HepG2 (cell line): ENCODE results near the gene SH2D3C. TPM values are rescaled to one million over a fixed set of nuclear protein-coding genes. Genes with fewer than 3 reads are reported as not detected.

ENCODE experiments used
- AGO2 ChIP-seq: fragments of 200-400 bp; formaldehyde crosslinking; optimal IDR thresholded peaks from 2 replicates; pipeline ENCODE3; 2017; ENCODE audit warnings: mild to moderate bottlenecking, low read depth, low read length, moderate library complexity
- AHR ChIP-seq: IDR thresholded peaks from 2 replicates; pipeline ENCODE4 v1.6.1; 2018; ENCODE audit warnings: missing genetic modification reagents, missing compliant biosample characterization
- ATF3 ChIP-seq: sonication (generic); formaldehyde crosslinking; IDR thresholded peaks from 2 replicates; pipeline ENCODE4 v1.4.0; 2020; ENCODE audit warnings: missing genetic modification reagents
- CERS6 ChIP-seq: sonication (generic); formaldehyde crosslinking; IDR thresholded peaks from 2 replicates; pipeline ENCODE4 v1.5.0; 2020; ENCODE audit warnings: missing genetic modification reagents
- DPF2 ChIP-seq: sonication (generic); formaldehyde crosslinking; IDR thresholded peaks from 2 replicates; pipeline ENCODE4 v1.4.0; 2020; ENCODE audit warnings: mild to moderate bottlenecking, low read depth, missing genetic modification reagents, borderline replicate concordance
- DRAP1 ChIP-seq: IDR thresholded peaks from 2 replicates; pipeline ENCODE4 v1.6.1; 2016; ENCODE audit warnings: missing genetic modification reagents, missing compliant biosample characterization
- ELF4 ChIP-seq: sonication (generic); formaldehyde crosslinking; IDR thresholded peaks from 2 replicates; pipeline ENCODE4 v1.5.0; 2020; ENCODE audit warnings: missing genetic modification reagents, mild to moderate bottlenecking, moderate library complexity, borderline replicate concordance
- ETS1 ChIP-seq: sonication (generic); formaldehyde crosslinking; IDR thresholded peaks from 2 replicates; pipeline ENCODE4 v1.4.0; 2020; ENCODE audit warnings: missing genetic modification reagents
- EZH2 ChIP-seq: conservative IDR thresholded peaks from 2 replicates; pipeline ENCODE4 v1.6.1; 2012; ENCODE audit warnings: mild to moderate bottlenecking, low read depth, low read length, moderate library complexity
- GATAD2A ChIP-seq: IDR thresholded peaks from 2 replicates; pipeline ENCODE4 v1.6.1; 2016
- MTERF4 ChIP-seq: sonication (generic); formaldehyde crosslinking; IDR thresholded peaks from 2 replicates; pipeline ENCODE4 v1.8.0; 2023; ENCODE audit warnings: mild to moderate bottlenecking, missing genetic modification reagents
- PITX1 ChIP-seq: sonication (generic); formaldehyde crosslinking; IDR thresholded peaks from 2 replicates; pipeline ENCODE4 v1.5.1; 2020; ENCODE audit warnings: mild to moderate bottlenecking, missing genetic modification reagents
- TEAD3 ChIP-seq: optimal IDR thresholded peaks from 2 replicates; pipeline ENCODE3; 2016; ENCODE audit warnings: borderline replicate concordance
- ZBTB7A ChIP-seq: sonication (generic); formaldehyde crosslinking; IDR thresholded peaks from 2 replicates; pipeline ENCODE4 v1.8.0; 2022; ENCODE audit warnings: mild to moderate bottlenecking, missing genetic modification reagents
- ZNF235 ChIP-seq: sonication (generic); formaldehyde crosslinking; IDR thresholded peaks from 2 replicates; pipeline ENCODE4 v1.8.1; 2023; ENCODE audit warnings: mild to moderate bottlenecking, missing genetic modification reagents, borderline replicate concordance
- ZNF253 ChIP-seq: sonication (generic); formaldehyde crosslinking; IDR thresholded peaks from 2 replicates; pipeline ENCODE4 v1.8.0; 2022; ENCODE audit warnings: mild to moderate bottlenecking, missing genetic modification reagents, borderline replicate concordance
- ZNF558 ChIP-seq: sonication (generic); formaldehyde crosslinking; IDR thresholded peaks from 2 replicates; pipeline ENCODE4 v1.9.0; 2022; ENCODE audit warnings: mild to moderate bottlenecking, missing genetic modification reagents, borderline replicate concordance
- ZNF572 ChIP-seq: sonication (generic); formaldehyde crosslinking; IDR thresholded peaks from 2 replicates; pipeline ENCODE4 v1.5.1; 2020; ENCODE audit warnings: mild to moderate bottlenecking, missing genetic modification reagents
- ZNF605 ChIP-seq: sonication (generic); formaldehyde crosslinking; IDR thresholded peaks from 2 replicates; pipeline ENCODE4 v1.8.0; 2022; ENCODE audit warnings: mild to moderate bottlenecking, missing genetic modification reagents
- ZNF639 ChIP-seq: conservative IDR thresholded peaks from 2 replicates; pipeline ENCODE4 v1.6.1; 2018; ENCODE audit warnings: missing genetic modification reagents
- ZNF747 ChIP-seq: sonication (generic); formaldehyde crosslinking; IDR thresholded peaks from 2 replicates; pipeline ENCODE4 v1.8.1; 2023; ENCODE audit warnings: missing genetic modification reagents, mild to moderate bottlenecking, borderline replicate concordance
- ZNF816 ChIP-seq: sonication (generic); formaldehyde crosslinking; IDR thresholded peaks from 2 replicates; pipeline ENCODE4 v1.8.0; 2022; ENCODE audit warnings: missing genetic modification reagents, mild to moderate bottlenecking, borderline replicate concordance
- polyA plus RNA-seq, 8 experiments: library from polyadenylated mRNA; depleted of rRNA in 3 of 8; stranded (reverse) in 7 of 8; unstranded in 1 of 8; fragments of >200 nt; fragmentation: Illumina TruSeq in 4 of 8; extraction: Trizol in 4 of 8; gene quantifications; 2 replicates each; pipeline versions ENCODE4 v1.2.1 to v1.2.3, GENCODE V29; 2011 to 2016; ENCODE audit warnings: low read depth in 4 of 8, missing spikeins in 1 of 8, mixed read lengths in 1 of 8; ENCODE audit not compliant: insufficient read depth in 1 of 8
- total RNA-seq, 5 experiments: library from RNA; depleted of rRNA; stranded (reverse); fragments of >200 nt; fragmentation: Illumina TruSeq; extraction: Trizol; gene quantifications; 2 replicates each; pipeline ENCODE4 v1.2.3, GENCODE V29; 2016; ENCODE audit warnings: low read depth in 1 of 5

SH2D3C gene
- total and polyA plus RNA-seq, 2 of the 13 experiments (the other 11 are each of a cell fraction or from before 2014, with no cell fraction given), result not detected

GRCh38 chr9:127802576-127803443 is 24.3 kb upstream of the SH2D3C start, which contains the start of gene FPGS (continued):
- TF ChIP-seq ATF3 (CRISPR knock-in tag) (0 out of 2 replicates have a peak, but pooled peaks have one; percentile 23), PITX1 (CRISPR knock-in tag) (no peak), ZNF639 (0 out of 2 replicates have a peak, but pooled peaks have one; percentile 29), AHR (no peak), ZBTB7A (CRISPR knock-in tag) (0 out of 2 replicates have a peak, but pooled peaks have one; percentile 50), ZNF605 (CRISPR knock-in tag) (peak; percentile 79; the same call in 1 of the 2 replicates), ZNF816 (CRISPR knock-in tag) (no peak), ELF4 (CRISPR knock-in tag) (peak; percentile 75), EZH2 (no peak), ZNF235 (peak; percentile 92; the same call in 1 of the 2 replicates), ZNF572 (0 out of 2 replicates have a peak, but pooled peaks have one; percentile 57), AGO2 (peak; percentile 69), ZNF747 (peak; percentile 71; the same call in 1 of the 2 replicates), ZNF253 (CRISPR knock-in tag) (peak; percentile 84; the same call in 1 of the 2 replicates), CERS6 (CRISPR knock-in tag) (no peak), TEAD3 (CRISPR knock-in tag) (peak; percentile 46), DPF2 (CRISPR knock-in tag) (no peak), MTERF4 (no peak; the same call in 1 of the 2 replicates), GATAD2A (CRISPR knock-in tag) (peak; percentile 32; the same call in 1 of the 2 replicates), ZNF558 (CRISPR knock-in tag) (peak; percentile 82; the same call in 1 of the 2 replicates), ETS1 (CRISPR knock-in tag) (0 out of 2 replicates have a peak, but pooled peaks have one; percentile 60), DRAP1 (peak; percentile 38; the same call in 1 of the 2 replicates)
